Fibroblast of lung (primary cell): ENCODE measurements around the gene SMIM9. TPM values are rescaled to one million over a fixed set of nuclear protein-coding genes. Genes with fewer than 3 reads are reported as not detected.

Source experiments
- DNase-seq, 2 donors: peaks; one replicate each; pipeline versions ENCODE4 v3.0.0 to v3.0.0-alpha.2; 2010; ENCODE audit warnings: low read depth in 2 of 2
- H2AFZ ChIP-seq: 2 replicates; pipeline ENCODE4 v1.5.1; 2012; ENCODE audit warnings: low read length, control low read depth, inconsistent platforms
- H3K27ac ChIP-seq: 2 replicates; pipeline ENCODE4 v1.5.1; 2011; ENCODE audit warnings: low read length, control low read depth; ENCODE audit not compliant: insufficient read depth
- H3K27me3 ChIP-seq: 2 replicates; pipeline ENCODE4 v1.5.1; 2011; ENCODE audit warnings: mild to moderate bottlenecking, low read length; ENCODE audit not compliant: control insufficient read depth, insufficient read depth
- H3K36me3 ChIP-seq: 2 replicates; pipeline ENCODE4 v1.5.1; 2011; ENCODE audit warnings: low read length; ENCODE audit not compliant: control insufficient read depth, insufficient read depth
- H3K4me1 ChIP-seq: 2 replicates; pipeline ENCODE4 v1.5.1; 2011; ENCODE audit warnings: low read length; ENCODE audit not compliant: control insufficient read depth, insufficient read depth; ENCODE audit errors: extremely low read depth
- H3K4me2 ChIP-seq: 2 replicates; pipeline ENCODE4 v1.5.1; 2011; ENCODE audit warnings: low read length, control low read depth; ENCODE audit not compliant: insufficient read depth; ENCODE audit errors: extremely low read depth
- H3K4me3 ChIP-seq, 4 experiments: fragments of 200-600 bp in 1 of 4; sonication (generic) in 1 of 4; replicated peaks in 1 of 4; 2 replicates each; pipeline ENCODE4 v1.5.1; 2011 to 2016; ENCODE audit warnings: low read length in 4 of 4, low read depth in 3 of 4, mild to moderate bottlenecking in 3 of 4, control low read depth in 2 of 4, inconsistent platforms in 1 of 4, mixed read lengths in 1 of 4; ENCODE audit not compliant: insufficient read depth in 1 of 4; ENCODE audit errors: control extremely low read depth in 1 of 4
- H3K79me2 ChIP-seq: 2 replicates; pipeline ENCODE4 v1.5.1; 2012; ENCODE audit warnings: mild to moderate bottlenecking, low read length, inconsistent platforms; ENCODE audit not compliant: control insufficient read depth, insufficient read depth
- H3K9ac ChIP-seq: 2 replicates; pipeline ENCODE4 v1.5.1; 2011; ENCODE audit warnings: mild to moderate bottlenecking, low read length, control low read depth; ENCODE audit not compliant: insufficient read depth
- H3K9me3 ChIP-seq: 2 replicates; pipeline ENCODE4 v1.5.1; 2012; ENCODE audit warnings: low read depth, low read length; ENCODE audit not compliant: control insufficient read depth, insufficient read depth
- H4K20me1 ChIP-seq: 2 replicates; pipeline ENCODE4 v1.5.1; 2011; ENCODE audit warnings: low read length; ENCODE audit not compliant: control insufficient read depth, insufficient read depth; ENCODE audit errors: extremely low read depth
- EZH2 ChIP-seq: IDR thresholded peaks from 2 replicates; pipeline ENCODE4 v1.5.1; 2012; ENCODE audit warnings: low read length, control low read depth, mild to moderate bottlenecking; ENCODE audit errors: missing control alignments
- polyA plus RNA-seq, 2 donors: library from polyadenylated mRNA; depleted of rRNA in 1 of 2; stranded (reverse) in 1 of 2; unstranded in 1 of 2; fragments of >200 nt; gene quantifications; 2 replicates each; pipeline ENCODE4 v1.2.1, GENCODE V29; 2011 to 2012; ENCODE audit warnings: missing spikeins in 1 of 2
- total RNA-seq: library from RNA; depleted of rRNA; stranded (reverse); fragments of >200 nt; gene quantifications from 2 replicates; pipeline ENCODE4 v1.2.1, GENCODE V29; 2014
- TF ChIP-seq, protein P1 (sequence below), 2 donors: IDR thresholded peaks in 1 of 2; conservative IDR thresholded peaks in 1 of 2; 1 replicate in 1 of 2; 2 replicates in 1 of 2; pipeline ENCODE4 v1.5.1; 2011 to 2012; ENCODE audit warnings: low read length in 2 of 2, control low read depth in 1 of 2, inconsistent platforms in 1 of 2, low read depth in 1 of 2, mild to moderate bottlenecking in 1 of 2

The SMIM9 gene
- total and polyA plus RNA-seq, 2 donors (not counting 1 experiment from before 2014, with no cell fraction given): not detected

DNA sequence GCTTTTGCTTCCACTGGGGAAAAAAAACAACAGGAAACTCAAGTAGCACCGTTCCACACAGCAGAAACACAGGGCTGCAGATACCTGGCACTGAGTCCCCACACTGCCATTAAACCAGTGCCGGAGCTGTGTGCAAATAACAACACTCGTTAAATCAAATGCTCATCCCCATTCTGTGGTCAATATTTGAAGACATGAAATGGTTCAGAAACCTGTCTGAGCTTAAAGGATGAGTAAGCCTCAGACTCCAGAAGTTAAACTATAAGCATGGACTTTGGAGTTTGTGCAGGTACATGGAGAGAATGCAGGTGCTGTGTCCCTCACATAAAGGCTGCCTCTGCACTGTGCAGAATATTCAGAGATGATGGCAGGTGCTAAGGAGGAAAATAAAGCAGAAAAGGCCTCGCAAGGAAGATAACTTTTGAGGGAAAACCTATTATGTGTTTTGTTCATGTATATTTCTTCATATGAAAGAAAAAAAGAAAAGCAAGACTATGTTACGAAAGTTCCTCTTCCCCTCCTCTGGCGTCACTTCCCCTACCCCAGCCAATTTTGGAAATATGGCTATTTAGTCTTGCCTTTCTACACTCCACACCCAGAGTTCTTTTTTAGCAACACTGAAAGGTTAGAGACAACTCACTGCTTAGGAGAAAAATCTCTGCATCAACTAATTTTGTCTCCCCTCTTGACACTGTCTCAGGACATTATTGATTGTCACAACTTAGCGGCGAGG, 33.8 kb downstream of the SMIM9 start:
- Histone ChIP-seq H3K4me1 (peaks cover 2% of the 10 kb centered on the region), H3K4me3 (no peak overlapping the region), H3K9ac (no peak overlapping the region), H3K9me3 (no peaks in the 10 kb centered on the region), H3K27ac (no peak overlapping the region), H3K36me3 (no peaks in the 10 kb centered on the region), H3K27me3 (no peaks in the 10 kb centered on the region), H3K79me2 (peaks cover 4% of the 10 kb centered on the region), H4K20me1 (no peaks in the 10 kb centered on the region), H2AFZ (no peak overlapping the region), H3K4me2 (no peak overlapping the region)
- DNase-seq: no peak
- no peak for TF ChIP-seq EZH2
- TF ChIP-seq, protein P1, sequence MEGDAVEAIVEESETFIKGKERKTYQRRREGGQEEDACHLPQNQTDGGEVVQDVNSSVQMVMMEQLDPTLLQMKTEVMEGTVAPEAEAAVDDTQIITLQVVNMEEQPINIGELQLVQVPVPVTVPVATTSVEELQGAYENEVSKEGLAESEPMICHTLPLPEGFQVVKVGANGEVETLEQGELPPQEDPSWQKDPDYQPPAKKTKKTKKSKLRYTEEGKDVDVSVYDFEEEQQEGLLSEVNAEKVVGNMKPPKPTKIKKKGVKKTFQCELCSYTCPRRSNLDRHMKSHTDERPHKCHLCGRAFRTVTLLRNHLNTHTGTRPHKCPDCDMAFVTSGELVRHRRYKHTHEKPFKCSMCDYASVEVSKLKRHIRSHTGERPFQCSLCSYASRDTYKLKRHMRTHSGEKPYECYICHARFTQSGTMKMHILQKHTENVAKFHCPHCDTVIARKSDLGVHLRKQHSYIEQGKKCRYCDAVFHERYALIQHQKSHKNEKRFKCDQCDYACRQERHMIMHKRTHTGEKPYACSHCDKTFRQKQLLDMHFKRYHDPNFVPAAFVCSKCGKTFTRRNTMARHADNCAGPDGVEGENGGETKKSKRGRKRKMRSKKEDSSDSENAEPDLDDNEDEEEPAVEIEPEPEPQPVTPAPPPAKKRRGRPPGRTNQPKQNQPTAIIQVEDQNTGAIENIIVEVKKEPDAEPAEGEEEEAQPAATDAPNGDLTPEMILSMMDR (conservative IDR thresholded peaks at IDR 0.05 in 1 of 2, IDR thresholded peaks at IDR 0.05 in 1 of 2; ENCODE audit: low read depth in 1 of 2, low read length in 2 of 2): no peak

DNA sequence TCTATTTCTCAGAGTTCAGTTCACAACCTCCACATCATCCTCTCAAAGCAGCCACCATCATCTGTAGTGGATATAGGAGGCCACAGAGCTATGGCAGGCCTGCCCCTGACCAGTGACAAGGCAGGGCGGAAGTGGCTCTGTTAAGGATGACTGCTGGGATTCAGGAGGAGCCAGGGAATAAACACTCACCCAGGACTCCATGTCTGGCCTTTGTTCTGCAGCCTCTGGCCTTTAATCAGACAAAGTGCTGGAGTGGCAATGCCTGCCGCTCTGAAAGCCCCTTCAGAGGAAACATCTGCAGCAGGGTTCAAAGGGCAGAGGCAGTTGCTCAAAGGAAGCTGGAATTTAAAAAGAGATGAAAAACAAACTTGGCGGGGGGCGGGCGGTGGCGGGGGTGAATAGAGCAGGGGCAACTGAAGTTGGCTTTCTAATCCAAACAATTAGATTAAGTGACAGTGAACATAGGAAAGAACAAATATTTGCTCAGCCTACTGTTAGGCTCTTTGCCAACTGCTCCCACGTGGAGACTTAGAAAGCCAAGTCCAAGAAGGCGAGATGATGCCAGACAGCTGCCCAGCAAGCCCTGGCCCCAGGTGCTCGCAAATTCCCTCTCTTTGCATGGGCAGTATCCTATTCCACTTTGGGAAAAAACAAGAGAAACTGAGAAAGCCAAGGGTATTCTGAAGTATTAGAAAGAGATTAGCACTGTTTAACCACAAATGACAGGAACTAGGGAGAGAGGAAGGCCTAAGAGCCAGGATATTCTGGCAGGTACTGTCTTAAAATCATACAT, 34.7 kb downstream of the SMIM9 start:
- Histone ChIP-seq H3K36me3 (no peaks in the 10 kb centered on the region), H2AFZ (no peak overlapping the region), H4K20me1 (no peaks in the 10 kb centered on the region), H3K9me3 (no peaks in the 10 kb centered on the region), H3K4me3 (no peak overlapping the region), H3K4me2 (peak overlapping the region; percentile 59), H3K9ac (no peak overlapping the region), H3K4me1 (peaks cover 2% of the 10 kb centered on the region), H3K79me2 (peaks cover 4% of the 10 kb centered on the region), H3K27me3 (no peaks in the 10 kb centered on the region), H3K27ac (peak overlapping the region; percentile 82)
- TF ChIP-seq, protein P1 (conservative IDR thresholded peaks at IDR 0.05 in 1 of 2, IDR thresholded peaks at IDR 0.05 in 1 of 2; ENCODE audit: low read depth in 1 of 2, low read length in 2 of 2): no peak
- no peak for TF ChIP-seq EZH2
- DNase-seq: peak; percentile 28 to 62

DNA sequence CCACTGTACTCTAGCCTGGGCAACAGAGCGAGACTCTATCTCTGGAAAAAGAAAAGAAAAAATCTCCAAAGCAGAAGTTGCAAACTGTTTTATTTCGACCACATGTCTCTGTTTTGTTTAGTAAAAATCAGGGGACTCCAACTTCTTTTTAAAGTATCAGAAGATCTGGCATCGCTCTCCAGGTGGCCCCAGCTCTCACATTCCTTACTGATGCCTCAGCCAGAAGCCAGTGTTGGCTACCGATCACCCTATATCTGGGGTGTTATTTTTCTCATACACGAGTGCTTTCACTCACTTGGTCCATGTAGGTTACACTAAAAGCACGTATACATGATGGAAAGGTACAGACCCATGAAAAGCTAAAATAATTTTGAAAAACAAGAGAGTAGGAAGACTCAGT, 37.5 kb downstream of the SMIM9 start:
- no peak for TF ChIP-seq EZH2
- TF ChIP-seq, protein P1 (conservative IDR thresholded peaks at IDR 0.05 in 1 of 2, IDR thresholded peaks at IDR 0.05 in 1 of 2; ENCODE audit: low read depth in 1 of 2, low read length in 2 of 2): no peak
- DNase-seq: peak in 1 of 2 donors; percentile 27
- Histone ChIP-seq H3K4me3 (no peak overlapping the region), H3K27me3 (no peaks in the 10 kb centered on the region), H3K9me3 (no peaks in the 10 kb centered on the region), H3K27ac (no peak overlapping the region), H3K79me2 (no peaks in the 10 kb centered on the region), H3K9ac (no peak overlapping the region), H3K4me2 (no peak overlapping the region), H4K20me1 (no peaks in the 10 kb centered on the region), H3K36me3 (no peaks in the 10 kb centered on the region), H3K4me1 (peaks cover 2% of the 10 kb centered on the region), H2AFZ (no peak overlapping the region)
